ENCODE data around the gene RNF5. TPM values are rescaled to one million over a fixed set of nuclear protein-coding genes. Genes with fewer than 3 reads are reported as not detected.

The RNF5 gene
- total and polyA plus RNA-seq, 2 donors (not counting 1 experiment from before 2014, with no cell fraction given), result 25.5 to 40.7 TPM

DNA sequence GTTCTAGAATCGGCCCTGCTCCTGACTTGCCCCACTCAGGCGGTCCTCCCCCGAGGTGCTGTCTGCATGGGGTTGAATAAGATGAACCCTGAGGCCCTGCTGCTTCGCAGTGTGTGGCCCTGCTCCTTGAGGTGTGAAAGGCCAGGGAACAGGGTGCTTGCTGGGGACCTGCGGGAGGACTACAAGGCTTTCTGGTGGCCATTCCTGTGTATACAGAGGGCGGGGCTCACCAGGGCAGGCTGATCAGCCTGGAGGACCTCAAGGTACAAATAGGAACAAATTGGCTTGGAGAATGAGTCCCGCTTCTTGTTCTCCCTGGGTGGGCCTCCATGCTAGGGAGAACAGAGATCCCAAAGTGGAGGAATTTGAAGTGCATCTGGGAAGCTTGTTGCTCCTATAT is 40.0 kb downstream of the RNF5 start:
- DNase-seq (no peak), ATAC-seq (ENCODE audit: low read depth) (no peak)
- Histone ChIP-seq H3K79me2 (ENCODE audit: control insufficient read depth, insufficient read depth, low read length) (no peaks in the 10 kb centered on the region), H4K20me1 (ENCODE audit: control insufficient read depth, insufficient read depth, low read length, poor library complexity, severe bottlenecking) (no peaks in the 10 kb centered on the region), H3K27ac (ENCODE audit: low read length in 2 of 2) (no peak overlapping the region), H3K9ac (ENCODE audit: low read length) (no peak overlapping the region), H3K4me1 (ENCODE audit: control insufficient read depth in 2 of 2, insufficient read depth in 2 of 2, low read length in 2 of 2) (peaks cover 25 to 31% of the 10 kb centered on the region in 2 donors), H3K36me3 (replicated peaks in 1 of 2; ENCODE audit: control extremely low read depth in 1 of 2, control insufficient read depth in 1 of 2, extremely low read depth in 1 of 2, insufficient read depth in 2 of 2, low read length in 1 of 2) (no peaks in the 10 kb centered on the region), H3K4me2 (replicated peaks; ENCODE audit: low read depth, low read length, poor library complexity, severe bottlenecking) (no peak overlapping the region), H2AFZ (ENCODE audit: insufficient read depth, low read depth, low read length, poor library complexity, severe bottlenecking) (no peak overlapping the region), H3K4me3 (ENCODE audit: control extremely low read depth in 1 of 5, extremely low read depth in 1 of 5, insufficient read depth in 1 of 5, low read depth in 2 of 5, low read length in 4 of 5) (no peak overlapping the region), H3K27me3 (replicated peaks in 1 of 4; ENCODE audit: control extremely low read depth in 1 of 4, control insufficient read depth in 3 of 4, insufficient read depth in 4 of 4, low read length in 3 of 4) (no peaks in the 10 kb centered on the region), H3K9me3 (ENCODE audit: control extremely low read depth in 1 of 3, control insufficient read depth in 2 of 3, insufficient read depth in 1 of 3, low read length in 2 of 3) (no peaks in the 10 kb centered on the region)
- no peak overlapping the region for H3K4me3 Mint-ChIP-seq
- CTCF ChIA-PET, result no interaction called here
- H3K4me1 Mint-ChIP-seq, result peaks cover 29% of the 10 kb centered on the region
- WGBS (ENCODE audit: insufficient coverage), result 89% methylated on average over 7 of the region's 7 CpGs
- H3K9me3 Mint-ChIP-seq (ENCODE audit: insufficient read depth), result no peaks in the 10 kb centered on the region
- no peak overlapping the region for H3K27ac Mint-ChIP-seq
- H3K27me3 Mint-ChIP-seq, result peaks cover 5% of the 10 kb centered on the region
- intact Hi-C loops (cut with micrococcal nuclease), result no loop called here
- TF ChIP-seq, protein P1, sequence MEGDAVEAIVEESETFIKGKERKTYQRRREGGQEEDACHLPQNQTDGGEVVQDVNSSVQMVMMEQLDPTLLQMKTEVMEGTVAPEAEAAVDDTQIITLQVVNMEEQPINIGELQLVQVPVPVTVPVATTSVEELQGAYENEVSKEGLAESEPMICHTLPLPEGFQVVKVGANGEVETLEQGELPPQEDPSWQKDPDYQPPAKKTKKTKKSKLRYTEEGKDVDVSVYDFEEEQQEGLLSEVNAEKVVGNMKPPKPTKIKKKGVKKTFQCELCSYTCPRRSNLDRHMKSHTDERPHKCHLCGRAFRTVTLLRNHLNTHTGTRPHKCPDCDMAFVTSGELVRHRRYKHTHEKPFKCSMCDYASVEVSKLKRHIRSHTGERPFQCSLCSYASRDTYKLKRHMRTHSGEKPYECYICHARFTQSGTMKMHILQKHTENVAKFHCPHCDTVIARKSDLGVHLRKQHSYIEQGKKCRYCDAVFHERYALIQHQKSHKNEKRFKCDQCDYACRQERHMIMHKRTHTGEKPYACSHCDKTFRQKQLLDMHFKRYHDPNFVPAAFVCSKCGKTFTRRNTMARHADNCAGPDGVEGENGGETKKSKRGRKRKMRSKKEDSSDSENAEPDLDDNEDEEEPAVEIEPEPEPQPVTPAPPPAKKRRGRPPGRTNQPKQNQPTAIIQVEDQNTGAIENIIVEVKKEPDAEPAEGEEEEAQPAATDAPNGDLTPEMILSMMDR (IDR thresholded peaks at IDR 0.05), result no peak
- TF ChIP-seq EZH2 (IDR thresholded peaks at IDR 0.05; ENCODE audit: borderline replicate concordance, insufficient read depth, low read depth, low read length, poor library complexity, severe bottlenecking), result no peak
- POLR2A ChIA-PET, result interaction anchor here (0.6 kb wide), 1 partner anchor 10 kb away, joined by 9 read pairs; no protein-coding TSS in a partner anchor

GRCh38 chr6:32220021-32220420 is 41.8 kb downstream of the RNF5 start:
- intact Hi-C loops (cut with micrococcal nuclease), result no loop called here
- H3K4me3 Mint-ChIP-seq, result no peak overlapping the region
- no peak overlapping the region for H2AFZ ChIP-seq (ENCODE audit: insufficient read depth, low read depth, low read length, poor library complexity, severe bottlenecking)
- H3K27ac Mint-ChIP-seq, result no peak overlapping the region
- no peak overlapping the region for H3K4me2 ChIP-seq (replicated peaks; ENCODE audit: low read depth, low read length, poor library complexity, severe bottlenecking)
- H3K79me2 ChIP-seq (ENCODE audit: control insufficient read depth, insufficient read depth, low read length), result no peaks in the 10 kb centered on the region
- H3K4me1 ChIP-seq (ENCODE audit: control insufficient read depth in 2 of 2, insufficient read depth in 2 of 2, low read length in 2 of 2), result peaks cover 43 to 44% of the 10 kb centered on the region in 2 donors
- no peaks in the 10 kb centered on the region for H3K36me3 ChIP-seq (replicated peaks in 1 of 2; ENCODE audit: control extremely low read depth in 1 of 2, control insufficient read depth in 1 of 2, extremely low read depth in 1 of 2, insufficient read depth in 2 of 2, low read length in 1 of 2)
- H3K4me1 Mint-ChIP-seq, result peaks cover 40% of the 10 kb centered on the region
- H3K9ac ChIP-seq (ENCODE audit: low read length), result no peak overlapping the region
- H3K9me3 ChIP-seq (ENCODE audit: control extremely low read depth in 1 of 3, control insufficient read depth in 2 of 3, insufficient read depth in 1 of 3, low read length in 2 of 3), result no peaks in the 10 kb centered on the region
- H3K9me3 Mint-ChIP-seq (ENCODE audit: insufficient read depth), result no peaks in the 10 kb centered on the region
- no peak overlapping the region for H3K4me3 ChIP-seq (ENCODE audit: control extremely low read depth in 1 of 5, extremely low read depth in 1 of 5, insufficient read depth in 1 of 5, low read depth in 2 of 5, low read length in 4 of 5)
- CTCF ChIA-PET, result no interaction called here
- ATAC-seq (ENCODE audit: low read depth), result no peak
- TF ChIP-seq EZH2 (IDR thresholded peaks at IDR 0.05; ENCODE audit: borderline replicate concordance, insufficient read depth, low read depth, low read length, poor library complexity, severe bottlenecking), result no peak
- TF ChIP-seq, protein P1 (IDR thresholded peaks at IDR 0.05), result no peak
- H4K20me1 ChIP-seq (ENCODE audit: control insufficient read depth, insufficient read depth, low read length, poor library complexity, severe bottlenecking), result no peaks in the 10 kb centered on the region
- no peaks in the 10 kb centered on the region for H3K27me3 ChIP-seq (replicated peaks in 1 of 4; ENCODE audit: control extremely low read depth in 1 of 4, control insufficient read depth in 3 of 4, insufficient read depth in 4 of 4, low read length in 3 of 4)
- no peak for DNase-seq
- H3K27me3 Mint-ChIP-seq, result peaks cover 5% of the 10 kb centered on the region
- no peak overlapping the region for H3K27ac ChIP-seq (ENCODE audit: low read length in 2 of 2)
- 100% methylated on average over 3 of the region's 4 CpGs for WGBS (ENCODE audit: insufficient coverage)
- POLR2A ChIA-PET, result no interaction called here

Data from B cell (primary cell).